Transverse colon (tissue), 4 donors: Measurements from ENCODE around the gene ARRDC3. TPM values are rescaled to one million over a fixed set of nuclear protein-coding genes. Genes with fewer than 3 reads are reported as not detected.

Experiments used
- DNase-seq: peaks from one replicate; pipeline ENCODE4 v3.0.0-alpha.2; 2019
- H3K27ac ChIP-seq, 4 donors: fragments of 200-600 bp; sonication (generic); 2 replicates each; pipeline ENCODE4 v1.5.1; 2016 to 2018; ENCODE audit warnings: inconsistent platforms in 4 of 4
- H3K27me3 ChIP-seq: fragments of 200-600 bp; sonication (generic); 2 replicates; pipeline ENCODE4 v1.5.1; 2017; ENCODE audit warnings: inconsistent platforms
- H3K36me3 ChIP-seq, 4 donors: fragments of 200-600 bp; sonication (generic); 2 replicates each; pipeline ENCODE4 v1.5.1; 2017 to 2019; ENCODE audit warnings: inconsistent platforms in 4 of 4
- H3K4me1 ChIP-seq, 4 donors: fragments of 200-600 bp; sonication (generic); 2 replicates each; pipeline ENCODE4 v1.5.1; 2017 to 2020; ENCODE audit warnings: inconsistent platforms in 4 of 4
- H3K4me3 ChIP-seq, 4 donors: fragments of 200-600 bp; sonication (generic); 1 replicate in 1 of 4; 2 replicates in 3 of 4; pipeline versions ENCODE4 v1.5.1 to v1.6.1; 2017 to 2019; ENCODE audit warnings: inconsistent platforms in 4 of 4
- H3K9me3 ChIP-seq, 2 donors: fragments of 200-600 bp; sonication (generic); 2 replicates each; pipeline ENCODE4 v1.5.1; 2017 to 2019; ENCODE audit warnings: inconsistent platforms in 2 of 2
- CTCF ChIP-seq, 5 experiments: fragments of 200-600 bp in 3 of 5; fragments of 450-650 bp in 2 of 5; sonication (generic) in 3 of 5; IDR thresholded peaks; 1 replicate in 2 of 5; 2 replicates in 3 of 5; pipeline ENCODE4 v1.5.1; 2016 to 2017; ENCODE audit warnings: antibody characterized with exemption in 5 of 5, inconsistent platforms in 3 of 5, mild to moderate bottlenecking in 2 of 5, moderate library complexity in 1 of 5
- EP300 ChIP-seq: sonication (generic); formaldehyde crosslinking; IDR thresholded peaks from one replicate; pipeline ENCODE4 v1.6.1; 2017; ENCODE audit warnings: antibody characterized with exemption, low read depth
- POLR2A ChIP-seq: fragments of 450-650 bp; IDR thresholded peaks from one replicate; pipeline ENCODE4 v1.6.1; 2016; ENCODE audit warnings: antibody characterized with exemption, mild to moderate bottlenecking, moderate library complexity
- POLR2AphosphoS5 ChIP-seq, 3 donors: sonication (generic); formaldehyde crosslinking; IDR thresholded peaks; one replicate each; pipeline ENCODE4 v1.6.1; 2016; ENCODE audit warnings: antibody characterized with exemption in 3 of 3
- WGBS, 2 donors: methylation state at CpG; one replicate each; pipeline ENCODE4 v1.1.5; 2018; ENCODE audit warnings: low coverage in 1 of 2; 5-methylcytosine and 5-hydroxymethylcytosine counted together
- in situ Hi-C, 4 donors: fragments of 200-750 bp; cut with MboI; loops; one replicate each; pipeline versions ENCODE4 v1.15.0 to v1.15.1; 2017; ENCODE audit warnings: low sequenced_read_pairs in 3 of 4, low pct_ligation_motif_present in 1 of 4, low pct_unique_long_range_greater_than_20kb in 1 of 4
- intact Hi-C: fragments of 100-400 bp; cut with DNase I; formaldehyde crosslinking; loops from one replicate; pipeline ENCODE4 v1.15.1; 2023; ENCODE audit warnings: low total_unique reads
- total RNA-seq, 4 donors: library from RNA; depleted of rRNA; stranded (reverse); fragments of >200 nt; gene quantifications; one replicate each; pipeline ENCODE4 v1.1.0, GENCODE V29; 2016

Gene ARRDC3
- 10 to 100 TPM; 13.7 to 29.4 (median 27.5) TPM for total RNA-seq

- in situ Hi-C loops, result loop anchor here (10.0 to 25.0 kb wide), 6 partner anchors 98 to 448 kb away; no protein-coding TSS in a partner anchor
- 1% methylated on average over 19 to 48 of the region's 49 CpGs for WGBS, 2 donors
- H3K9me3 ChIP-seq, result no peaks in the 10 kb centered on the region
- H3K27me3 ChIP-seq, result no peaks in the 10 kb centered on the region
- intact Hi-C loops, result loop anchor here (5.0 to 10.0 kb wide), 2 partner anchors 71 to 448 kb away; no protein-coding TSS in a partner anchor
- no peaks in the 10 kb centered on the region for H3K36me3 ChIP-seq
- TF ChIP-seq EP300 (peak; percentile 33), POLR2A (peak; percentile 99), CTCF (IDR thresholded peaks at IDR 0.05) (peak in 1 of 5 experiments; percentile 21), POLR2AphosphoS5 (IDR thresholded peaks at IDR 0.05) (peak; percentile 99 to 100 (median 99))
- H3K4me1 ChIP-seq, result peaks cover 5 to 23% (median 18%) of the 10 kb centered on the region in 4 donors
- peak; percentile 97 for DNase-seq
- H3K4me3 ChIP-seq, result peak within 1 kb of the TSS; percentile 68 to 92 (median 75)
- H3K27ac ChIP-seq, result peak within 1 kb of the TSS; percentile 97 to 99 (median 98)
Observed at GRCh38 chr5:91383027-91383955, at the start of gene ARRDC3. ARRDC3 (minus strand) TSS chr5:91383317; CDS start chr5:91383092, 225 bp downstream.

- in situ Hi-C loops (no loop called here), intact Hi-C loops (no loop called here)
- DNase-seq, result no peak
- Histone ChIP-seq H3K4me1 (no peaks in the 10 kb centered on the region), H3K9me3 (no peaks in the 10 kb centered on the region), H3K27me3 (no peaks in the 10 kb centered on the region), H3K4me3 (no peak overlapping the region), H3K36me3 (no peaks in the 10 kb centered on the region), H3K27ac (no peak overlapping the region)
- TF ChIP-seq POLR2AphosphoS5 (IDR thresholded peaks at IDR 0.05), result no peak
- no peak for TF ChIP-seq CTCF (IDR thresholded peaks at IDR 0.05)
- TF ChIP-seq POLR2A, result no peak
- TF ChIP-seq EP300, result no peak
Observed at GRCh38 chr5:91430949-91431348, 47.8 kb upstream of the ARRDC3 start.

- Histone ChIP-seq H3K27me3 (no peaks in the 10 kb centered on the region), H3K4me1 (no peaks in the 10 kb centered on the region), H3K36me3 (no peaks in the 10 kb centered on the region), H3K4me3 (no peak overlapping the region), H3K9me3 (no peaks in the 10 kb centered on the region), H3K27ac (no peak overlapping the region)
- WGBS, 2 donors, result 95 to 100% methylated on average over 2 of the region's 2 CpGs
- in situ Hi-C loops, result loop anchor here in 2 of 4 donors (10.0 to 25.0 kb wide), 2 partner anchors 560 to 563 kb away; no protein-coding TSS in a partner anchor
- TF ChIP-seq EP300 (no peak), CTCF (IDR thresholded peaks at IDR 0.05) (no peak), POLR2AphosphoS5 (IDR thresholded peaks at IDR 0.05) (no peak), POLR2A (no peak)
- no peak for DNase-seq
- intact Hi-C loops, result loop anchor here (5.0 kb wide), 1 partner anchor 553 kb away; no protein-coding TSS in a partner anchor
Observed at GRCh38 chr5:91424638-91425436, 41.7 kb upstream of the ARRDC3 start.
